ENCODE measurements around the gene ZNF280C.

Gene ZNF280C

GRCh38 chrX:130296297-130296678, 27.6 kb upstream of the ZNF280C start:
- no peak for TF ChIP-seq CTCF (IDR thresholded peaks at IDR 0.05)

- TF ChIP-seq CTCF (IDR thresholded peaks at IDR 0.05): no peak
These were observed 27.0 kb upstream of the ZNF280C start for GRCh38 chrX:130295519-130296296.

DNA sequence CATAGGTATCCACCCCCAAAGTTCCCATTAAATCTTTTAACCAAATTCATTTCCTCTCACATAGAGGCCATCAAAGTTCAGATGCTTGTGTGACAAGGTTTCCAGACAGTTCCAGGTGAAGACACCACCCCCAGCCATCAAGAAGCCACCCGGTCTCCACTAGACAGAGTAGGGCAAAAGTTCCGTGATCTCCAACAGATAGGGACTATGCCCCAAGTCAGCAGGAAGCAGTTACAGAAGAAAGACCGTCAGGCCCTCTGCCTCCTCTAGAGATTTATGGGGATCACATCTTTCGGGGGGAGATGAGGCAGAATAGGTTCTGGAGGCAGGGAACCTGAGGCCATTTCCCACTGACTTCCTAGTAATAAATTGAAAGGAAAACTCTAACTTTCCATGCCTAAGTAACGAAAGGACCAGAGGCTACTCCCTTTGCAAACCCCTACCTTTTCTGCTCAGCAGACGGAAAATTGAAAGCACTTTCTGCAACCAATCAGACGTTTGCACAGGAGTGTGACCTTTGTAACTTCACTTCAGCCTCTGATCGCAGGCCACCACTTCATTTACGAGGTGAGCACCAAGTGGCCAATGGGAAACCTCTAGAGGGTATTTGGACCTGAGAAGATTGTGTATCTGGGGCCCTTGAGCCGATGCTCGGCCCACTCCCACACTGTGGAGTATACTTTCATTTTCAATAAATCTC, 18.5 kb upstream of the ZNF280C start:
- no peak for TF ChIP-seq CTCF (IDR thresholded peaks at IDR 0.05)

- no peak for TF ChIP-seq CTCF (IDR thresholded peaks at IDR 0.05)
These were observed 17.0 kb upstream of the ZNF280C start for GRCh38 chrX:130285710-130286109.

DNA sequence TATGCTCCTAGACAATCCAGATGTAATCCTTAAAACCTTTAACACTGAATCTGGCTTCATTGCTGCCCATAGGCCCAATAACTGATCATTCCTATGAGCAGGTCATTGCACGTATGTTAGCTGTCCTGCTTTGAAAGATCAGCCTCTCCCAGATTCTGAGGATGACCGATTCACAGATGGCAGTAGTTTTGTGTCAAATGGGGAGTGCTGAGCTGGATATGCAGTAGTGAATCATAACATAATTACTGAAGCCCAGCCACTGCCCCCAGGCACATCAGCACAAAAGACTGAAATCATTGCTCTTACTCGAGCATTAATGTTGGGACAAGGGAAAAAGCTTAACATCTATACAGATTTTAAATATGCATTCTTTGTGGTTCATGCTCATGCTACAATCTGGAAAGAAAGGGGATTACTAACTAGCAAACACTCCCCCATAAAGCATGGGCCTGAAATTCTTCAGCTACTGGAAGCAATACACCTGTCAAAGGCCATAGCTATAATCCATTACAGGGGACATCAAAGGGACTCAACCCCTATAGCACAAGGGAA, 16.4 kb upstream of the ZNF280C start:
- no peak for TF ChIP-seq CTCF (IDR thresholded peaks at IDR 0.05)

- TF ChIP-seq CTCF (IDR thresholded peaks at IDR 0.05): no peak
These were observed 13.5 kb upstream of the ZNF280C start for GRCh38 chrX:130282151-130282550.

DNA sequence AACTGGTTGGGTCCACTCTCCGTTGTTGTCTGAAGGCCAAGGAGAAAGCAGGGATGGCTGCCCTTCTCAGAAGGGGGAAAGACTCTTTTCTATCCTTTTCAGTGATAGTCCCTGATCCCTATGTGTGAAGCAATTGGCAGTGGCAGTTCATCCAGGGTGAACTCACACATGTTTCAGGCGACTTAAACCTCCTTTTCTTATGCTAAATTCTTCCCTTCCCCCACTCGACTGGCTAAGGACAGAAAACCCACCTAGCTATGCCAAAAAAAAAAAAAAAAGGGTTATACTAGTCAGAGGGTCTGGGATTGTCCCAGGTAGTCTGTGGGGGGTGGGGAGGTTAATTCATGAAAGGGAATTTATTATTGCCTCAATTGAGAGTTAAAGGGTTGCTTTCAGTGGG, 12.2 kb upstream of the ZNF280C start:
- no peak for TF ChIP-seq CTCF (IDR thresholded peaks at IDR 0.05)

Measured in LNCAP (cell line).